Measurements from ENCODE around the gene LBX2. TPM values are rescaled to one million over a fixed set of nuclear protein-coding genes. Genes with fewer than 3 reads are reported as not detected.

The LBX2 gene
- total and polyA plus RNA-seq, 9 of the 15 experiments (the other 6 are each of a cell fraction or from before 2014, with no cell fraction given), result 0.39 to 6.2 (median 1.8) TPM; not detected in 1

GRCh38 chr2:74454654-74455511 lies 44.5 kb downstream of the LBX2 start, which contains the start of gene INO80B (continued):
- TF ChIP-seq FOXP4 (CRISPR knock-in tag; IDR thresholded peaks at IDR 0.05; ENCODE audit: borderline replicate concordance), result no peak
- TF ChIP-seq DMBX1 (CRISPR knock-in tag; IDR thresholded peaks at IDR 0.05; ENCODE audit: borderline replicate concordance), result peak; percentile 80; the same call in 1 of the 2 replicates
- TF ChIP-seq HOMEZ (CRISPR knock-in tag; IDR thresholded peaks at IDR 0.05), result no peak
- TF ChIP-seq ZNF511 (CRISPR knock-in tag; IDR thresholded peaks at IDR 0.05), result peak; percentile 52; the same call in 1 of the 2 replicates
- no peak; the same call in 1 of the 2 replicates for TF ChIP-seq KAT8 (IDR thresholded peaks at IDR 0.05; ENCODE audit: low read depth)
- peak; percentile 87 for TF ChIP-seq CXXC5 (CRISPR knock-in tag; IDR thresholded peaks at IDR 0.05)
- peak; percentile 95 for TF ChIP-seq RB1 (IDR thresholded peaks at IDR 0.05; ENCODE audit: low read depth)
- TF ChIP-seq THRA (IDR thresholded peaks at IDR 0.05), result no peak
- TF ChIP-seq TEAD1 (CRISPR knock-in tag; IDR thresholded peaks at IDR 0.05), result peak in 1 of 2 experiments; percentile 82; a peak in 2 of 4 replicates
- TF ChIP-seq MAFK (IDR thresholded peaks at IDR 0.05; ENCODE audit: low read length), result peak; percentile 59; the same call in 1 of the 2 replicates
- TF ChIP-seq ZNF3 (CRISPR knock-in tag; IDR thresholded peaks at IDR 0.05), result no peak
- TF ChIP-seq ATF7 (IDR thresholded peaks at IDR 0.05), result peak; percentile 90
- no peak for TF ChIP-seq ZNF79 (CRISPR knock-in tag; IDR thresholded peaks at IDR 0.05; ENCODE audit: low read depth)
- TF ChIP-seq MTA2 (IDR thresholded peaks at IDR 0.05; ENCODE audit: low read depth), result peak; percentile 64
- peak; percentile 100 for TF ChIP-seq NR2C2 (CRISPR knock-in tag; IDR thresholded peaks at IDR 0.05)
- peak; percentile 99 for TF ChIP-seq NR2C2 (tag; IDR thresholded peaks at IDR 0.05)
- peak; percentile 90 for TF ChIP-seq PHF20 (IDR thresholded peaks at IDR 0.05; ENCODE audit: partially characterized antibody)
- no peak for TF ChIP-seq CBFA2T3 (IDR thresholded peaks at IDR 0.05)
- peak; percentile 90 to 92 for TF ChIP-seq FOXK2 (conservative IDR thresholded peaks at IDR 0.05 in 1 of 2, IDR thresholded peaks at IDR 0.05 in 1 of 2; ENCODE audit: low read depth in 2 of 2)
- TF ChIP-seq POLR2AphosphoS5 (IDR thresholded peaks at IDR 0.05; ENCODE audit: control insufficient read depth, insufficient read depth, low read depth, low read length), result peak; percentile 69
- peak; percentile 43; the same call in 1 of the 2 replicates for TF ChIP-seq DPF2 (IDR thresholded peaks at IDR 0.05)
- TF ChIP-seq LEF1 (IDR thresholded peaks at IDR 0.05), result 0 out of 2 replicates have a peak, but pooled peaks have one; percentile 30
- no peak for TF ChIP-seq PCBP2 (IDR thresholded peaks at IDR 0.05; ENCODE audit: low read depth, low read length, poor library complexity, severe bottlenecking)
- no peak for TF ChIP-seq SMAD2 (IDR thresholded peaks at IDR 0.05; ENCODE audit: low read depth, low read length)

Measured in K562 (cell line).